Measurements from ENCODE around the gene CDKN2B-AS1.

DNA sequence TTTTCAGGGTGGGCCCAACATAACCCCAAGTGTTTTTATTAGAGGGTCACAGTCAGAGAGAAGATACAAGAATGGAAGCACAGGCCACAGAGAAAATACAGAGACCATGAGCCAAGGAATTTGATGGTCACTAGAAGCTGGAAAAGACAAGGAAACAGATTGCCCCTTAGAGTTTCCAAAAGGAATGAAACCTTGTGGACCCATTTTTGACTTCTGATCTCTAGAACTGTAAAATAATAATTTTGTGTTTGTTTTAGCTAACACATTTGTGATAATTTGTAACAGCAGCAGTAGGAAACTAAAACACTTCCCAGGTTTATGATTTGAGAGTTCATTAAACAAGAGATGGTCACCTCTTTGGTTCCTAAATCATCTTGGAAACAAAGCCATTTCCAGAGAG lies 22.2 kb upstream of the CDKN2B-AS1 start:
- no peak for TF ChIP-seq POLR2A (IDR thresholded peaks at IDR 0.05)
- TF ChIP-seq, protein P1, sequence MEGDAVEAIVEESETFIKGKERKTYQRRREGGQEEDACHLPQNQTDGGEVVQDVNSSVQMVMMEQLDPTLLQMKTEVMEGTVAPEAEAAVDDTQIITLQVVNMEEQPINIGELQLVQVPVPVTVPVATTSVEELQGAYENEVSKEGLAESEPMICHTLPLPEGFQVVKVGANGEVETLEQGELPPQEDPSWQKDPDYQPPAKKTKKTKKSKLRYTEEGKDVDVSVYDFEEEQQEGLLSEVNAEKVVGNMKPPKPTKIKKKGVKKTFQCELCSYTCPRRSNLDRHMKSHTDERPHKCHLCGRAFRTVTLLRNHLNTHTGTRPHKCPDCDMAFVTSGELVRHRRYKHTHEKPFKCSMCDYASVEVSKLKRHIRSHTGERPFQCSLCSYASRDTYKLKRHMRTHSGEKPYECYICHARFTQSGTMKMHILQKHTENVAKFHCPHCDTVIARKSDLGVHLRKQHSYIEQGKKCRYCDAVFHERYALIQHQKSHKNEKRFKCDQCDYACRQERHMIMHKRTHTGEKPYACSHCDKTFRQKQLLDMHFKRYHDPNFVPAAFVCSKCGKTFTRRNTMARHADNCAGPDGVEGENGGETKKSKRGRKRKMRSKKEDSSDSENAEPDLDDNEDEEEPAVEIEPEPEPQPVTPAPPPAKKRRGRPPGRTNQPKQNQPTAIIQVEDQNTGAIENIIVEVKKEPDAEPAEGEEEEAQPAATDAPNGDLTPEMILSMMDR (IDR thresholded peaks at IDR 0.05): no peak
